Caco-2 (cell line): Measurements from ENCODE around the gene HIVEP2. TPM values are rescaled to one million over a fixed set of nuclear protein-coding genes. Genes with fewer than 3 reads are reported as not detected.

Source experiments
- BruUV-seq: library from RNA; stranded (reverse); fragments of 400-500 nt; replicated peaks from 2 replicates; lab custom pipeline; 2021; lab: Mats Ljungman, UMichigan
- CTCF ChIA-PET: fragments of 300-600 bp; sonication (Branson Sonifier 250); formaldehyde crosslinking; loops from one replicate; lab custom pipeline; 2022; ENCODE audit warnings: antibody characterized with exemption; lab: Charles Lee
- POLR2A ChIA-PET: fragments of 300-600 bp; sonication (Branson Sonifier 250); formaldehyde crosslinking; loops from one replicate; lab custom pipeline; 2022; ENCODE audit warnings: antibody characterized with exemption; lab: Charles Lee
- DNase-seq, 2 experiments: peaks; one replicate each; pipeline versions ENCODE4 v3.0.0 to v3.0.0-alpha.2; 2020 to 2022
- H3K27me3 ChIP-seq: replicated peaks from 2 replicates; pipeline ENCODE4 v1.6.0; 2011; ENCODE audit warnings: low read length; ENCODE audit not compliant: control insufficient read depth, insufficient read depth
- H3K36me3 ChIP-seq: 2 replicates; pipeline ENCODE4 v1.5.1; 2011; ENCODE audit warnings: low read length; ENCODE audit not compliant: control insufficient read depth, insufficient read depth
- H3K4me1 ChIP-seq: fragments of 250-450 bp; sonication (Bioruptor Pico); 2 replicates; pipeline ENCODE4 v1.5.1; 2020; ENCODE audit warnings: mild to moderate bottlenecking
- H3K4me3 ChIP-seq: 2 replicates; pipeline ENCODE4 v1.5.1; 2011; ENCODE audit warnings: low read depth, mild to moderate bottlenecking, control low read depth, low read length
- H3K9me3 ChIP-seq: fragments of 250-450 bp; sonication (Bioruptor Pico); 2 replicates; pipeline ENCODE4 v1.5.1; 2020; ENCODE audit warnings: mild to moderate bottlenecking, moderate library complexity
- H3K27ac Mint-ChIP-seq: one replicate; pipeline ENCODE4 v1.8.0; 2022; ENCODE audit warnings: mixed read lengths; ENCODE audit not compliant: unreplicated experiment
- H3K27me3 Mint-ChIP-seq: one replicate; pipeline ENCODE4 v1.8.0; 2022; ENCODE audit warnings: mixed read lengths; ENCODE audit not compliant: insufficient read depth, unreplicated experiment
- H3K36me3 Mint-ChIP-seq: one replicate; pipeline ENCODE4 v1.8.0; 2022; ENCODE audit warnings: mild to moderate bottlenecking, mixed read lengths; ENCODE audit not compliant: insufficient read depth, unreplicated experiment
- H3K4me1 Mint-ChIP-seq: one replicate; pipeline ENCODE4 v1.8.0; 2022; ENCODE audit warnings: low read depth, mixed read lengths; ENCODE audit not compliant: unreplicated experiment
- H3K4me3 Mint-ChIP-seq: one replicate; pipeline ENCODE4 v1.8.0; 2022; ENCODE audit warnings: mild to moderate bottlenecking, moderate library complexity, mixed read lengths; ENCODE audit not compliant: unreplicated experiment
- H3K9me3 Mint-ChIP-seq: one replicate; pipeline ENCODE4 v1.8.0; 2022; ENCODE audit warnings: mixed read lengths; ENCODE audit not compliant: unreplicated experiment
- CTCF ChIP-seq, 2 experiments: fragments of 200-600 bp in 1 of 2; IDR thresholded peaks; 1 replicate in 1 of 2; 2 replicates in 1 of 2; pipeline versions ENCODE4 v1.5.1 to v1.8.0; 2011 to 2022; ENCODE audit warnings: antibody characterized with exemption in 1 of 2, control low read depth in 1 of 2, inconsistent platforms in 1 of 2, low read depth in 1 of 2, low read length in 1 of 2, mild to moderate bottlenecking in 1 of 2, moderate library complexity in 1 of 2; ENCODE audit not compliant: insufficient read depth in 1 of 2, severe bottlenecking in 1 of 2, unreplicated experiment in 1 of 2
- intact Hi-C: fragments of 100-400 bp; cut with micrococcal nuclease; formaldehyde crosslinking; loops from one replicate; pipeline ENCODE4 v1.10.0; 2022; ENCODE audit not compliant: unreplicated experiment
- total RNA-seq: library from RNA; stranded (reverse); gene quantifications from 2 replicates; pipeline ENCODE4 v1.2.3, GENCODE V29; 2022

Gene HIVEP2
- total RNA-seq, 1 experiment from 2014 or later = 1.0 TPM

- no peak overlapping the region for H3K27ac Mint-ChIP-seq
- Histone ChIP-seq H3K4me1 (no peaks in the 10 kb centered on the region), H3K27me3 (no peaks in the 10 kb centered on the region), H3K4me3 (no peak overlapping the region), H3K9me3 (no peaks in the 10 kb centered on the region), H3K36me3 (no peaks in the 10 kb centered on the region)
- H3K4me1 Mint-ChIP-seq = no peaks in the 10 kb centered on the region
- CTCF ChIA-PET = no interaction called here
- H3K27me3 Mint-ChIP-seq = peaks cover 9% of the 10 kb centered on the region
- no peaks in the 10 kb centered on the region for H3K36me3 Mint-ChIP-seq
- no peak for DNase-seq
- H3K9me3 Mint-ChIP-seq = peaks cover 9% of the 10 kb centered on the region
- intact Hi-C loops = no loop called here
- TF ChIP-seq CTCF (IDR thresholded peaks at IDR 0.05; ENCODE audit: insufficient read depth in 1 of 2, low read depth in 1 of 2, low read length in 1 of 2, severe bottlenecking in 1 of 2, unreplicated experiment in 1 of 2) = no peak
- no TSS peak for BruUV-seq
- POLR2A ChIA-PET = no interaction called here
- H3K4me3 Mint-ChIP-seq = no peak overlapping the region
Measured at GRCh38 chr6:142740449-142740848, 204.5 kb downstream of the HIVEP2 start.

- intact Hi-C loops = no loop called here
- Mint-ChIP-seq H3K9me3 (peaks cover 9% of the 10 kb centered on the region), H3K4me1 (no peaks in the 10 kb centered on the region), H3K27ac (no peak overlapping the region), H3K36me3 (no peaks in the 10 kb centered on the region), H3K4me3 (no peak overlapping the region), H3K27me3 (peaks cover 3% of the 10 kb centered on the region)
- H3K27me3 ChIP-seq = no peaks in the 10 kb centered on the region
- TF ChIP-seq CTCF (IDR thresholded peaks at IDR 0.05; ENCODE audit: insufficient read depth in 1 of 2, low read depth in 1 of 2, low read length in 1 of 2, severe bottlenecking in 1 of 2, unreplicated experiment in 1 of 2) = no peak
- ChIA-PET CTCF (interaction anchor here (0.8 kb wide), 1 partner anchor 10 kb away, joined by 3 read pairs; no protein-coding TSS in a partner anchor), POLR2A (no interaction called here)
- H3K9me3 ChIP-seq = no peaks in the 10 kb centered on the region
- H3K36me3 ChIP-seq = no peaks in the 10 kb centered on the region
- H3K4me3 ChIP-seq = no peak overlapping the region
- no peaks in the 10 kb centered on the region for H3K4me1 ChIP-seq
- DNase-seq = no peak
- BruUV-seq = no TSS peak
Measured at GRCh38 chr6:142738731-142739130, 206.2 kb downstream of the HIVEP2 start.

- Mint-ChIP-seq H3K36me3 (no peaks in the 10 kb centered on the region), H3K4me1 (no peaks in the 10 kb centered on the region), H3K9me3 (peaks cover 9% of the 10 kb centered on the region), H3K4me3 (no peak overlapping the region), H3K27me3 (peaks cover 3% of the 10 kb centered on the region), H3K27ac (no peak overlapping the region)
- no peak for TF ChIP-seq CTCF (IDR thresholded peaks at IDR 0.05; ENCODE audit: insufficient read depth in 1 of 2, low read depth in 1 of 2, low read length in 1 of 2, severe bottlenecking in 1 of 2, unreplicated experiment in 1 of 2)
- DNase-seq = no peak
- no TSS peak for BruUV-seq
- Histone ChIP-seq H3K36me3 (no peaks in the 10 kb centered on the region), H3K4me3 (no peak overlapping the region), H3K27me3 (no peaks in the 10 kb centered on the region), H3K4me1 (no peaks in the 10 kb centered on the region), H3K9me3 (no peaks in the 10 kb centered on the region)
- intact Hi-C loops = no loop called here
- CTCF ChIA-PET = no interaction called here
- POLR2A ChIA-PET = no interaction called here
Measured at GRCh38 chr6:142738035-142738396, 207.0 kb downstream of the HIVEP2 start.
